Skeletal muscle tissue (tissue), 4 donors: Measurements from ENCODE around the gene TPRG1L. TPM values are rescaled to one million over a fixed set of nuclear protein-coding genes. Genes with fewer than 3 reads are reported as not detected.

Experiments
- H3K27ac ChIP-seq: one replicate; pipeline ENCODE4 v1.7.0; 2013; ENCODE audit warnings: mild to moderate bottlenecking, low read depth, low read length, inconsistent platforms
- H3K27me3 ChIP-seq, 3 donors: one replicate each; pipeline ENCODE4 v1.7.0; 2013; ENCODE audit warnings: low read length in 3 of 3; ENCODE audit not compliant: control insufficient read depth in 3 of 3, insufficient read depth in 3 of 3
- H3K36me3 ChIP-seq, 3 donors: one replicate each; pipeline ENCODE4 v1.7.0; 2013; ENCODE audit warnings: low read length in 3 of 3; ENCODE audit not compliant: control insufficient read depth in 3 of 3, insufficient read depth in 3 of 3
- H3K4me1 ChIP-seq, 3 donors: one replicate each; pipeline ENCODE4 v1.7.0; 2013; ENCODE audit warnings: low read length in 3 of 3, mild to moderate bottlenecking in 3 of 3; ENCODE audit not compliant: control insufficient read depth in 3 of 3, insufficient read depth in 3 of 3
- H3K4me3 ChIP-seq, 3 donors: one replicate each; pipeline ENCODE4 v1.7.0; 2013; ENCODE audit warnings: low read length in 3 of 3
- H3K9ac ChIP-seq, 3 donors: one replicate each; pipeline ENCODE4 v1.7.0; 2013; ENCODE audit warnings: low read length in 3 of 3, mild to moderate bottlenecking in 3 of 3, moderate library complexity in 2 of 3, low read depth in 1 of 3
- H3K9me3 ChIP-seq, 3 donors: one replicate each; pipeline ENCODE4 v1.7.0; 2013; ENCODE audit warnings: low read length in 3 of 3; ENCODE audit not compliant: control insufficient read depth in 3 of 3
- total RNA-seq: library from RNA; depleted of rRNA; stranded (reverse); fragments of >200 nt; gene quantifications from one replicate; pipeline ENCODE4 v1.2.3, GENCODE V29; 2014
- donor health status: Osteomylitis.

The TPRG1L gene
- total RNA-seq, 1 donor from 2014 or later: 17.2 TPM

GRCh38 chr1:3641816-3642215 lies 17.0 kb downstream of the TPRG1L start:
- no peaks in the 10 kb centered on the region for H3K4me1 ChIP-seq
- H3K27me3 ChIP-seq: no peaks in the 10 kb centered on the region
- no peak overlapping the region for H3K9ac ChIP-seq
- no peak overlapping the region for H3K27ac ChIP-seq
- H3K9me3 ChIP-seq: no peaks in the 10 kb centered on the region
- H3K36me3 ChIP-seq: peaks cover 43 to 44% (median 44%) of the 10 kb centered on the region in 3 donors
- H3K4me3 ChIP-seq: no peak overlapping the region

GRCh38 chr1:3642919-3643675 lies 18.3 kb downstream of the TPRG1L start:
- H3K9me3 ChIP-seq: no peaks in the 10 kb centered on the region
- no peaks in the 10 kb centered on the region for H3K4me1 ChIP-seq
- H3K27me3 ChIP-seq: no peaks in the 10 kb centered on the region
- peaks cover 37 to 45% (median 44%) of the 10 kb centered on the region in 3 donors for H3K36me3 ChIP-seq
- H3K9ac ChIP-seq: no peak overlapping the region
- H3K4me3 ChIP-seq: no peak overlapping the region
- H3K27ac ChIP-seq: no peak overlapping the region

GRCh38 chr1:3644273-3644672 lies 19.5 kb downstream of the TPRG1L start:
- peaks cover 29 to 36% (median 36%) of the 10 kb centered on the region in 3 donors for H3K36me3 ChIP-seq
- H3K9ac ChIP-seq: no peak overlapping the region
- no peaks in the 10 kb centered on the region for H3K9me3 ChIP-seq
- no peak overlapping the region for H3K4me3 ChIP-seq
- peaks cover 5 to 7% (median 6%) of the 10 kb centered on the region in 3 donors for H3K4me1 ChIP-seq
- no peaks in the 10 kb centered on the region for H3K27me3 ChIP-seq
- no peak overlapping the region for H3K27ac ChIP-seq

- Histone ChIP-seq H3K4me3 (no peak overlapping the region), H3K36me3 (peaks cover 24 to 36% (median 35%) of the 10 kb centered on the region in 3 donors)
Observed at GRCh38 chr1:3645247-3645646, 20.4 kb downstream of the TPRG1L start.

GRCh38 chr1:3645666-3646355 lies 21.0 kb downstream of the TPRG1L start:
- Histone ChIP-seq H3K27ac (no peak overlapping the region), H3K4me3 (no peak overlapping the region), H3K36me3 (peaks cover 24 to 36% (median 35%) of the 10 kb centered on the region in 3 donors), H3K27me3 (peaks cover 5% of the 10 kb centered on the region in 3 donors), H3K4me1 (peaks cover 11 to 17% (median 11%) of the 10 kb centered on the region in 3 donors), H3K9ac (no peak overlapping the region), H3K9me3 (no peaks in the 10 kb centered on the region)

More at GRCh38 chr1:3645247-3645646, 20.4 kb downstream of the TPRG1L start:
- Histone ChIP-seq H3K9ac (no peak overlapping the region), H3K27ac (no peak overlapping the region), H3K9me3 (no peaks in the 10 kb centered on the region), H3K4me1 (peaks cover 7 to 13% (median 7%) of the 10 kb centered on the region in 3 donors), H3K27me3 (no peaks in the 10 kb centered on the region)

GRCh38 chr1:3646596-3646995 lies 21.8 kb downstream of the TPRG1L start:
- Histone ChIP-seq H3K27ac (no peak overlapping the region), H3K4me3 (no peak overlapping the region), H3K36me3 (peaks cover 24 to 31% (median 30%) of the 10 kb centered on the region in 3 donors), H3K27me3 (peaks cover 13% of the 10 kb centered on the region in 3 donors), H3K4me1 (peaks cover 11 to 17% (median 13%) of the 10 kb centered on the region in 3 donors), H3K9me3 (no peaks in the 10 kb centered on the region), H3K9ac (no peak overlapping the region)

- Histone ChIP-seq H3K4me1 (peaks cover 13 to 24% (median 13%) of the 10 kb centered on the region in 3 donors), H3K27me3 (peaks cover 32 to 42% (median 41%) of the 10 kb centered on the region in 3 donors), H3K9me3 (no peaks in the 10 kb centered on the region), H3K27ac (no peak within 1 kb of the TSS), H3K9ac (peak within 1 kb of the TSS; percentile 78 to 90 (median 80)), H3K4me3 (peak within 1 kb of the TSS; percentile 78 to 82 (median 80)), H3K36me3 (peaks cover 15 to 20% (median 20%) of the 10 kb centered on the region in 3 donors)
Observed at GRCh38 chr1:3649342-3650247, 24.8 kb downstream of the TPRG1L start, which contains the start of gene WRAP73. Gene WRAP73 (minus strand): TSS chr1:3650103. CDS start chr1:3649999, 104 bp downstream.

GRCh38 chr1:3650248-3651025 lies 25.6 kb downstream of the TPRG1L start:
- H3K4me1 ChIP-seq: peaks cover 13 to 26% (median 13%) of the 10 kb centered on the region in 3 donors
- peak overlapping the region; percentile 78 to 82 (median 80) for H3K4me3 ChIP-seq
- H3K27ac ChIP-seq: no peak overlapping the region
- peaks cover 15 to 19% (median 15%) of the 10 kb centered on the region in 3 donors for H3K36me3 ChIP-seq
- peaks cover 35 to 49% (median 44%) of the 10 kb centered on the region in 3 donors for H3K27me3 ChIP-seq
- H3K9ac ChIP-seq: no peak overlapping the region
- no peaks in the 10 kb centered on the region for H3K9me3 ChIP-seq
